ENCODE results near the gene SCUBE1. TPM values are rescaled to one million over a fixed set of nuclear protein-coding genes. Genes with fewer than 3 reads are reported as not detected.

The SCUBE1 gene
- total and polyA plus RNA-seq, 2 donors, result 0.30 to 0.52 TPM

DNA sequence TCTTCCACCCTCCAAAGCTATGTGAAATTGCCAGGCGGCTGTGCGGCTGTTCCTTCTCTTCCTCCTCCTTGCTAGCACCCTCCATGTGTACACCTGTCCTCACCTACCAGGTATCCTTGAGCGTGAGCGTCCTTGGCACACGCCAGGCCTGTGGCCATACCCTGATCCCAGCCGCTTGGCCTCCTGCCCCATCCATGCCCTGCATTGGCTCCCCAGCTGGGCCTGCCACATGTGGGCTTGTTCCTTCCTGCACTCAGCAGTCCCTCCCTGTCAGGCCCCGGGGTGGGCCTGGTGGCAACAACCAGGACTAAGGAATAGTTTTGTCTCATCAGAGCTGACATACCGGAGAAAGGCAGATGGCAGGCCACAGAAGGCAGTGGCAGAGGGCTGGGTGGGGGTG lies 40.0 kb downstream of the SCUBE1 start:
- no peak overlapping the region for H3K4me3 ChIP-seq (ENCODE audit: low read length in 2 of 2)
- WGBS, result 94% methylated on average over 8 of the region's 8 CpGs
- no peaks in the 10 kb centered on the region for H3K9me3 ChIP-seq (ENCODE audit: control insufficient read depth in 2 of 2, insufficient read depth in 1 of 2, low read length in 1 of 2)
- no peaks in the 10 kb centered on the region for H3K36me3 ChIP-seq (ENCODE audit: control insufficient read depth in 2 of 2, insufficient read depth in 2 of 2, low read length in 1 of 2)
- no peaks in the 10 kb centered on the region for H3K27me3 ChIP-seq (ENCODE audit: control insufficient read depth in 2 of 2, insufficient read depth in 1 of 2, low read length in 1 of 2)
- no peak overlapping the region for H3K27ac ChIP-seq (ENCODE audit: low read depth in 1 of 2, low read length in 1 of 2)
- no peak for DNase-seq (ENCODE audit: low read depth in 6 of 9, low spot score in 9 of 9)
- H3K4me1 ChIP-seq (ENCODE audit: control insufficient read depth in 2 of 2, insufficient read depth in 2 of 2, low read length in 2 of 2), result peaks cover 0 to 4% of the 10 kb centered on the region in 2 donors

DNA sequence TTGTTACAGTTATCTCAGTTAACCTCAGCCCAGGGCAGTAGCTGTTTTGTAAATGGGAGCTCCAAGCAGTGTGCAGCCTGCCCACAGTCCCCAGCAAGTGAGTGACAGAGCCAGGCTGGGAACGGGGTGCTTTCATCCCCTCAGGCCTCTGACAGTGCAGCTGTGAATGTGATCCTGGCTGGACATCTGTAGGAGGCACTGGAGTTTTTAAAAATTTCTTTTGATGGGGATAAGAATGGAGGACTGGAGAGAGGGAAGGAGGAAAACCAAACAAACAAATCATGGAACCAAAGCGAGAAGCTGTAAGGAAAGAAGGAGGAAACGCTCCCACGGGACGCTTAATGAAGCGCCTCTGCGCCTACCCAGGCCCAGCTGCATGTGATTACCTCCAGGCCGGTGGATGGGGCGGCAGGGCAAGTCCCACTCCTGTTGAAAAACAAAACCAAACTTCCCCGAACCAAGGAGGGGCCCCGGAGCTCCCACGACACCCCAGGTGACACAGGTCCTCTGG lies 40.6 kb downstream of the SCUBE1 start:
- Histone ChIP-seq H3K9me3 (ENCODE audit: control insufficient read depth in 2 of 2, insufficient read depth in 1 of 2, low read length in 1 of 2) (no peaks in the 10 kb centered on the region), H3K4me3 (ENCODE audit: low read length in 2 of 2) (no peak overlapping the region), H3K4me1 (ENCODE audit: control insufficient read depth in 2 of 2, insufficient read depth in 2 of 2, low read length in 2 of 2) (no peaks in the 10 kb centered on the region), H3K27me3 (ENCODE audit: control insufficient read depth in 2 of 2, insufficient read depth in 1 of 2, low read length in 1 of 2) (no peaks in the 10 kb centered on the region), H3K36me3 (ENCODE audit: control insufficient read depth in 2 of 2, insufficient read depth in 2 of 2, low read length in 1 of 2) (no peaks in the 10 kb centered on the region), H3K27ac (ENCODE audit: low read depth in 1 of 2, low read length in 1 of 2) (no peak overlapping the region)
- 96% methylated on average over 12 of the region's 12 CpGs for WGBS
- no peak for DNase-seq (ENCODE audit: low read depth in 6 of 9, low spot score in 9 of 9)

DNA sequence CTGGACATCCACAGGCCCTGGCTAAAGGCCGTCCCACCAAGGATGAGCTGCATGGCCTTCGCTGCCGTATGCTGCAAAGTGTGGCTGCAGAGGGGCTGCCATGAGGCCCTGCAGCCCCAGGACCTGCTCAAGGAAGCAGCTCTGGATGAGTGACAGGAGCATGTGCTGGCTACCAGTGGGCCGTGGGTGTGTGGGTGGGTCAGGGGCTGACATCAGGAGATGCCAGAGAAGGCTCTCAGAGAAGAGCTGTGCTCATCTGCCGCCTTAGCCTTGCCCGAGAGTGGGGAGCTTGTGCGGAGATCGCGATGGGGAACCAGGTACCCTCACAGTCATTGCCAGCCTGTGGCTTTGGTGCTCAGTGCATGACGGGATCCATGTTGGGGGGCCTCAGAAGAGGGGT lies 41.3 kb downstream of the SCUBE1 start:
- Histone ChIP-seq H3K36me3 (ENCODE audit: control insufficient read depth in 2 of 2, insufficient read depth in 2 of 2, low read length in 1 of 2) (no peaks in the 10 kb centered on the region), H3K4me3 (ENCODE audit: low read length in 2 of 2) (no peak overlapping the region), H3K27me3 (ENCODE audit: control insufficient read depth in 2 of 2, insufficient read depth in 1 of 2, low read length in 1 of 2) (no peaks in the 10 kb centered on the region), H3K27ac (ENCODE audit: low read depth in 1 of 2, low read length in 1 of 2) (no peak overlapping the region), H3K9me3 (ENCODE audit: control insufficient read depth in 2 of 2, insufficient read depth in 1 of 2, low read length in 1 of 2) (no peaks in the 10 kb centered on the region), H3K4me1 (ENCODE audit: control insufficient read depth in 2 of 2, insufficient read depth in 2 of 2, low read length in 2 of 2) (no peaks in the 10 kb centered on the region)
- no peak for DNase-seq (ENCODE audit: low read depth in 6 of 9, low spot score in 9 of 9)
- 97% methylated on average over 10 of the region's 10 CpGs for WGBS

DNA sequence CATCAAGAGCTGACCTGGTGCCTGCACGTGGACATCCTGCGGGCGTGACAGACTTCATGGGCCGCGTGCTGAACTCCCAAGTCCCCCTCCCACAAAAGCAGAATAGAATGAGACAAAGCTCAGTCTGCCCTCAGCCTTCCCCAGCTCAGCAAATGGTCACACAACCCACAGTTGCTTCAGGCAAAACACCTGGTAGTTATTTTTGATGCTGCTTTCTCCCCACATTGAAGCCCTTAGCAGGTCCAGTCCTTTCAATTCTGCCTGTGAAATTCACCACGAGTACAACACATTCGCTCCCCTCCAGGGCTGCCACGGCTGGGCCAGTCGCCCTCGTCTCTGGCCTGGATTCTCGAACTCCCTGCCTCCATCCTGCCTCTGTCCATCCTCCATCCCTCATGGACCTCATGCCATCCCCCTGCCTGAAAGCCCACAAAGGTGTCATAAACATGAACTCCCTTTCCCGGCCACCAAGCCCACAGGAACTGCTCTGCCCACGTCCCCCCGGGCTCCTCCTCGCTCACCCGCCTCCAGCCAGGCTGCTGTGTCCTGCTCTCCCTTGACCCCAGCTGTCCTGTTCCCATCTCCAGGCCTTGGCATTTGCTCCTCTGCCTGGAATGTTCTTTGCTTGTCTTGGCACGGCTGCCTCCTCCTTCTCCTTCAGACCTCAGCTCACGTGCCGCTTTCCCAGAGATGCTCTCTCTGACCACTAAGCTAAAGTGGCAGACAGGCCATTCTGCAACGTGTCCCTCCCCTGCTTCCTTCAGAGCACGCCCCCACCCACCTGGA lies 42.1 kb downstream of the SCUBE1 start:
- no peak overlapping the region for H3K4me3 ChIP-seq (ENCODE audit: low read length in 2 of 2)
- H3K9me3 ChIP-seq (ENCODE audit: control insufficient read depth in 2 of 2, insufficient read depth in 1 of 2, low read length in 1 of 2), result no peaks in the 10 kb centered on the region
- DNase-seq (ENCODE audit: low read depth in 6 of 9, low spot score in 9 of 9), result no peak
- no peaks in the 10 kb centered on the region for H3K4me1 ChIP-seq (ENCODE audit: control insufficient read depth in 2 of 2, insufficient read depth in 2 of 2, low read length in 2 of 2)
- H3K27ac ChIP-seq (ENCODE audit: low read depth in 1 of 2, low read length in 1 of 2), result no peak overlapping the region
- H3K27me3 ChIP-seq (ENCODE audit: control insufficient read depth in 2 of 2, insufficient read depth in 1 of 2, low read length in 1 of 2), result no peaks in the 10 kb centered on the region
- H3K36me3 ChIP-seq (ENCODE audit: control insufficient read depth in 2 of 2, insufficient read depth in 2 of 2, low read length in 1 of 2), result no peaks in the 10 kb centered on the region
- WGBS, result 93% methylated on average over 21 of the region's 21 CpGs

DNA sequence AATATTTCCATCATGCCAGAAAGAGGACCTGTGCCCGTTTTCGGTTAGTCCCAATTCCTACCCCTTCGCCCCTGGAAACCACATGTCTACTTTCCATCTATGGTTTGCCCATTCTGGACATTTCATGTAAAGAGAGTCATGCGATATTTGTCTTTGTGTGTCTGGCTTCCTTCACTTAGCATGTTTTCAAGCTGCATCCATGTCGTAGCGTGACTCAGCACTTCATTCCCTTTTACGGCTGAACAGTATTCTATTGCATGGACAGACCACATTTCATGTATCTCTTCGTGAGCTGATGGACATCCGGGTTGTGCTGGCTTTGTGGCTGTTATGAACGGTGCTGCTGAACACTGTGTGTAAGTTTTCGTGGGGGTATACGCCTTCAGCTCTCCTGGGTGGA lies 43.4 kb downstream of the SCUBE1 start:
- H3K27me3 ChIP-seq (ENCODE audit: control insufficient read depth in 2 of 2, insufficient read depth in 1 of 2, low read length in 1 of 2), result no peaks in the 10 kb centered on the region
- no peak for DNase-seq (ENCODE audit: low read depth in 6 of 9, low spot score in 9 of 9)
- H3K9me3 ChIP-seq (ENCODE audit: control insufficient read depth in 2 of 2, insufficient read depth in 1 of 2, low read length in 1 of 2), result no peaks in the 10 kb centered on the region
- no peaks in the 10 kb centered on the region for H3K36me3 ChIP-seq (ENCODE audit: control insufficient read depth in 2 of 2, insufficient read depth in 2 of 2, low read length in 1 of 2)
- no peak overlapping the region for H3K27ac ChIP-seq (ENCODE audit: low read depth in 1 of 2, low read length in 1 of 2)
- WGBS, result 97% methylated on average over 12 of the region's 12 CpGs
- no peak overlapping the region for H3K4me3 ChIP-seq (ENCODE audit: low read length in 2 of 2)
- no peaks in the 10 kb centered on the region for H3K4me1 ChIP-seq (ENCODE audit: control insufficient read depth in 2 of 2, insufficient read depth in 2 of 2, low read length in 2 of 2)

DNA sequence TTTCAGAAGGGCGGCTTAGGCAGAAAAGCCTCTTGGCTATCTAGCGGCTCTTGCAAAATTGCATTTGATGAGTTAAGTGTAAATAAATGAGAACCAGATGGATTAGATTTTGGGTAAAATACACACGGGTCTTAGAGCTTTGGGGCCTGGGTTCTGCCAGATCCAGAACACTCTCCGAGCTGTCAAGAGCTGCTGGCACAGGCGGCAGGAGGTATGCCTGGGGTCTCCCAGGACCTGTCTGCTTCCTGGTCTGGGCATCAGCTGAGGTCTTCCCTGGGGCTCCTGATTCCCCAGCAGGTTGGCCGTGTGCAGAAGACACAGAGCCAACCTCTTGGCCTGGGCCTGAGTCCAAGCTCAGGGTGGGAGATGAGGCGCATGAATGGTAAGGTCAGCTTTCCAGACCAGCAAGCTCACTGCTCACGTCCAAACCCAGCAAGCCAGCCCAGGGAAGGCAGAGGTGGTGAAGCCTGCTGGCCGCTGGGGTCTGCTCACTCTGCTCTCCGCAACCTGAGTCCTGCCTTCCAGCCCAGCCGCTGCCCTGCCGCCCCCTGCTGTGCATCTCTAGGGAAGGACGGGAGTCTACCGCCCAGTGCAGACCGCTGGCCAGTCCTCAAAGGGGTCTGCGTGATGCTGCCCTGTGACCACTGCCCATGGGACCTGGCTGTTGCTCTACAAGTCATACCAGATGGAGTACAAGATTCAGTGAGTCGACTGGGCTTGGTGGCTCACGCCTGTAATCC lies 44.9 kb downstream of the SCUBE1 start:
- H3K27ac ChIP-seq (ENCODE audit: low read depth in 1 of 2, low read length in 1 of 2), result no peak overlapping the region
- DNase-seq (ENCODE audit: low read depth in 6 of 9, low spot score in 9 of 9), result no peak
- 95% methylated on average over 18 of the region's 18 CpGs for WGBS
- no peaks in the 10 kb centered on the region for H3K4me1 ChIP-seq (ENCODE audit: control insufficient read depth in 2 of 2, insufficient read depth in 2 of 2, low read length in 2 of 2)
- H3K36me3 ChIP-seq (ENCODE audit: control insufficient read depth in 2 of 2, insufficient read depth in 2 of 2, low read length in 1 of 2), result no peaks in the 10 kb centered on the region
- no peak overlapping the region for H3K4me3 ChIP-seq (ENCODE audit: low read length in 2 of 2)
- no peaks in the 10 kb centered on the region for H3K27me3 ChIP-seq (ENCODE audit: control insufficient read depth in 2 of 2, insufficient read depth in 1 of 2, low read length in 1 of 2)
- H3K9me3 ChIP-seq (ENCODE audit: control insufficient read depth in 2 of 2, insufficient read depth in 1 of 2, low read length in 1 of 2), result no peaks in the 10 kb centered on the region

DNA sequence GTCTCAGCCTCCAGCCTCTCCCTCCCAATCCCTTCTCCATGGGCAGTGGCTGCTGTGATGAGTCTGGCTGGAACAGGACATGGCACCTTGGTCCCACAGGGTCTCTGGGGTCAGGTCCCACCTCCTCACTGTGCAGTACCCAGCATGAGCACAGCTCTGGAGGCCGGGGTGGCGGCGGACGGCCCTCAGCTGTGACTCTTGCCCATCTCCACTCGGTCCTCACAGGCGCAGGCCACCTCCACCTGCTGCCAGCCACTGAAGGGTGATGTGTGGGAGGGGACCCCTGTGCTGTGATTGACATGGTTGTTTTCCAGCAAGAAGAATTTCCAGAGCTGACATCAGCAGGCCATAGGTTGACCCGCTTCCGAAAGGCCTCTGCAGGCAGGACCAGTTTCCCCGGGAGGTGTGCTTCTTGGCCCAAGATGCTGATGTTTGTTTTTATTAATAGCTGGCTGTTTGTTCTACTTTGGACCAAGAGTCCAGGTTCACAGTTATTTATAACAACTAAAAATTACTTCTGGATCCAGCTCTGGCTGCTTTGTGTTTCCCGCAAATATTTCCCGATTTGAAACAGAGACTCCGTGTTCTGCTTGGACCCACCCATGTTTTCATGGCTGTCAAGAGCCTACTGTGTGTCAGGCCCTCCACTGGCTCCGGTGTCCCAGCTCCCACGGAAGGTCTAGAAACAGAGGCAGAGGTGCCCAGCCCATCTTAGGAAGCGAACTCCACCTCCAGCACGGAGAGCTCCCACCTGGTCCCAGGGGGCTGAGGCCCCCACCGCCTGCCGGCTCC lies 45.7 kb downstream of the SCUBE1 start:
- Histone ChIP-seq H3K4me3 (ENCODE audit: low read length in 2 of 2) (no peak overlapping the region), H3K27ac (ENCODE audit: low read depth in 1 of 2, low read length in 1 of 2) (no peak overlapping the region), H3K4me1 (ENCODE audit: control insufficient read depth in 2 of 2, insufficient read depth in 2 of 2, low read length in 2 of 2) (no peaks in the 10 kb centered on the region), H3K27me3 (ENCODE audit: control insufficient read depth in 2 of 2, insufficient read depth in 1 of 2, low read length in 1 of 2) (no peaks in the 10 kb centered on the region), H3K9me3 (ENCODE audit: control insufficient read depth in 2 of 2, insufficient read depth in 1 of 2, low read length in 1 of 2) (no peaks in the 10 kb centered on the region), H3K36me3 (ENCODE audit: control insufficient read depth in 2 of 2, insufficient read depth in 2 of 2, low read length in 1 of 2) (no peaks in the 10 kb centered on the region)
- DNase-seq (ENCODE audit: low read depth in 6 of 9, low spot score in 9 of 9), result no peak
- 96% methylated on average over 18 of the region's 18 CpGs for WGBS

DNA sequence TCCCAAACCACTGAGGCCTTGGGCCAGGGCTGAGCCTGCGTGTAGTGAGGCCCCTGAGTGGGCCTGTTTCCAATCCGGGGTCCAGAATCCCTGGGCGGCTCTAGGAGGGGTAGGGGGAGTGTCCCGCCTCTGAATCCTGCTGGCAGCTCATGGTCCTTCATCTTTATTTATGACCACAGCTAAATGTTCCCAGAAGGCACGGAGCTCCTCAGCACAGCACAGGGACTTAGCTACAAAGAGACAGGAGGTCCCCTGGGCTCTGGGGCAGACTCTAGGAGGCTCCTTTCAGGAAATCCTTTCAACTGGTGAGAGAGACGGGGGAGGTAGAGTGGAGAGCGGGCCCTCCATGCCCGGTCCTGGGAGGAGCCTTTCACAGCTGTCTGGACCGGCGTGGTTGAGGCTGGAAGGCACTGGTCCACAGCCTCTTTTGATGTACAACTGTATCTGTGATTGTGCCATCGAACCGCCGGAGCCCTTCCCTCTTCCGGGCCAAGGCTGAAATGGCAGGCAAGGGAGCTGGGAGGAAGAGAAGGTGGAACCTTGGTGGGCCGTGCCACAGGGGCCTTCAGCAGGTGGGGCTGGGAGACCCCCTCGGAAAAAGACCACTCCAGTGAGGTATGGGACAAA lies 46.8 kb downstream of the SCUBE1 start:
- H3K9me3 ChIP-seq (ENCODE audit: control insufficient read depth in 2 of 2, insufficient read depth in 1 of 2, low read length in 1 of 2), result no peaks in the 10 kb centered on the region
- H3K4me3 ChIP-seq (ENCODE audit: low read length in 2 of 2), result no peak overlapping the region
- 88% methylated on average over 16 of the region's 16 CpGs for WGBS
- no peaks in the 10 kb centered on the region for H3K27me3 ChIP-seq (ENCODE audit: control insufficient read depth in 2 of 2, insufficient read depth in 1 of 2, low read length in 1 of 2)
- no peak overlapping the region for H3K27ac ChIP-seq (ENCODE audit: low read depth in 1 of 2, low read length in 1 of 2)
- no peak for DNase-seq (ENCODE audit: low read depth in 6 of 9, low spot score in 9 of 9)
- H3K36me3 ChIP-seq (ENCODE audit: control insufficient read depth in 2 of 2, insufficient read depth in 2 of 2, low read length in 1 of 2), result no peaks in the 10 kb centered on the region
- H3K4me1 ChIP-seq (ENCODE audit: control insufficient read depth in 2 of 2, insufficient read depth in 2 of 2, low read length in 2 of 2), result no peaks in the 10 kb centered on the region

Measured in thymus (tissue), 11 donors.